ENCODE measurements around the gene SNX9. TPM values are rescaled to one million over a fixed set of nuclear protein-coding genes. Genes with fewer than 3 reads are reported as not detected.

Gene SNX9
- total and polyA plus RNA-seq, 2 of the 8 experiments (the other 6 are each of a cell fraction or from before 2014, with no cell fraction given): 11.8 to 23.2 TPM

DNA sequence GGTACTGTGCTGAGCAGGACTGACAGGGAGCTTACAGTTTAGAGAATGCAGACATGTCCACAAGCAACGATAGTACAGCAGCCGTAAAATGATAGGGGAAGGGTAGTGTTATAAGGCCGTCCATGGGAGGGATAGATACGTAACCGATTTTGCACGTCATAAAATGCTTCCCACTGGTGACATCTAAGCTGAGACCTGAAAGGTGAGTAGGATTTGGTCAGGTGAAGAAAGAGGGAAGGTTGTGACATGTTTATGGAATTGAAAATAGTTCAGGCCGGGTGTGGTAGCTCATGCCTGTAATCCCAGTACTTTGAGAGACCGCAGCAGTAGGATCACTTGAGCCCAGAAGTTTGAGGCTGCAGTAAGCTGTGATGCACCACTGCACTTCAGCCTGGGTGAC, 25.6 kb downstream of the SNX9 start:
- no peak overlapping the region for H2AK5ac ChIP-seq (ENCODE audit: low read depth, low read length)
- H3K4me1 ChIP-seq (replicated peaks in 1 of 4; ENCODE audit: control insufficient read depth in 3 of 4, insufficient read depth in 4 of 4, low read length in 3 of 4): peaks cover 1 to 13% (median 9%) of the 10 kb centered on the region in 4 experiments; a peak in 5 of 7 replicates
- peaks cover 13 to 100% of the 10 kb centered on the region in 2 experiments for H3K79me2 ChIP-seq (ENCODE audit: control insufficient read depth in 1 of 2, insufficient read depth in 2 of 2, low read length in 2 of 2)
- no peak overlapping the region for H3K27ac ChIP-seq (ENCODE audit: low read depth, low read length)
- no peak overlapping the region for H2BK12ac ChIP-seq (ENCODE audit: low read depth, low read length)
- H2AFZ ChIP-seq (ENCODE audit: low read length): no peak overlapping the region
- H2BK20ac ChIP-seq (ENCODE audit: low read length): no peak overlapping the region
- no peak overlapping the region for H3K4me3 ChIP-seq (ENCODE audit: extremely low read depth in 1 of 4, insufficient read depth in 2 of 4, low read depth in 3 of 4, low read length in 4 of 4)
- POLR2A ChIA-PET (ENCODE audit: partially characterized antibody): interaction anchor here (0.7 kb wide), 1 partner anchor 15 kb away, joined by 3 read pairs; no protein-coding TSS in a partner anchor
- no peak overlapping the region for H4K8ac ChIP-seq (ENCODE audit: extremely low read depth, insufficient read depth, low read length)
- H3K4me2 ChIP-seq (ENCODE audit: insufficient read depth in 1 of 2, low read depth in 2 of 2, low read length in 2 of 2): no peak overlapping the region
- H3K14ac ChIP-seq (ENCODE audit: insufficient read length): no peak overlapping the region
- no peaks in the 10 kb centered on the region; a peak in 1 of 8 replicates for H3K36me3 ChIP-seq (ENCODE audit: control insufficient read depth in 2 of 4, insufficient read depth in 4 of 4, low read length in 3 of 4)
- 88% methylated on average over 8 of the region's 8 CpGs; no CpG with 5 or more reads in 1 of the 2 experiments for WGBS, 2 experiments (ENCODE audit: extremely low coverage in 1 of 2, insufficient coverage in 1 of 2, insufficient read length in 1 of 2, insufficient replicate concordance in 2 of 2, low coverage in 1 of 2, low lambda C conversion rate in 2 of 2, missing lambda C conversion rate in 1 of 2)
- no peaks in the 10 kb centered on the region for H3K27me3 ChIP-seq (replicated peaks in 1 of 4; ENCODE audit: control insufficient read depth in 3 of 4, extremely low read depth in 1 of 4, insufficient read depth in 3 of 4, low read length in 3 of 4)
- no peak overlapping the region for H3K9ac ChIP-seq (replicated peaks in 1 of 4; ENCODE audit: extremely low read depth in 1 of 4, low read depth in 3 of 4, low read length in 3 of 4)
- FAIRE-seq (no peak), DNase-seq (ENCODE audit: low read depth in 1 of 2, low spot score in 2 of 2) (no peak)
- CTCF ChIA-PET (ENCODE audit: partially characterized antibody): interaction anchor here (1.1 to 1.3 kb wide), 2 partner anchors 25 to 70 kb away, joined by 3 read pairs; no protein-coding TSS in a partner anchor
- peaks cover 3 to 7% of the 10 kb centered on the region in 2 experiments for H4K20me1 ChIP-seq (replicated peaks in 1 of 2; ENCODE audit: control insufficient read depth in 1 of 2, insufficient read depth in 2 of 2, low read length in 2 of 2)
- TF ChIP-seq MAFK (IDR thresholded peaks at IDR 0.05; ENCODE audit: low read depth, low read length) (no peak), TAF7 (optimal IDR thresholded peaks at IDR 0.05; ENCODE audit: borderline replicate concordance, low read depth, low read length) (no peak), YY1 (IDR thresholded peaks at IDR 0.05; ENCODE audit: low read depth, low read length) (no peak)
- no peaks in the 10 kb centered on the region for H3K9me3 ChIP-seq (ENCODE audit: insufficient read depth in 2 of 2, low read depth in 1 of 2, low read length in 1 of 2)
- no peak overlapping the region for H4K91ac ChIP-seq (replicated peaks; ENCODE audit: insufficient read length, low read length)
- peaks cover 10% of the 10 kb centered on the region for H3K79me1 ChIP-seq (ENCODE audit: low read depth, low read length)
- H2BK5ac ChIP-seq (ENCODE audit: low read depth, low read length): no peak overlapping the region
- H3K23ac ChIP-seq (ENCODE audit: insufficient read length): no peak overlapping the region
- no peak overlapping the region for H2BK120ac ChIP-seq (replicated peaks; ENCODE audit: low read depth, low read length)
- H3K56ac ChIP-seq (replicated peaks; ENCODE audit: insufficient read length, low read depth, low read length): no peak overlapping the region
- no peak overlapping the region for H2BK15ac ChIP-seq (ENCODE audit: low read length)
- no peak overlapping the region for H3K4ac ChIP-seq (replicated peaks; ENCODE audit: insufficient read length, low read depth, low read length)
- H3K18ac ChIP-seq (ENCODE audit: extremely low read depth, low read length): no peak overlapping the region
- H4K5ac ChIP-seq (ENCODE audit: insufficient read length, low read depth, low read length): no peak overlapping the region
- no peaks in the 10 kb centered on the region for H3K23me2 ChIP-seq (ENCODE audit: low read depth, low read length)

Measured in H1 (cell line).